Mesendoderm (in vitro differentiated cells): ENCODE measurements around the gene PAH.
"Not testable (repeated sequence)": the region's sequence is repeated elsewhere in the genome, so short reads cannot be mapped to it uniquely, and the experiment has no call there.

Source experiments
- DNase-seq: peaks from one replicate; pipeline ENCODE4 v3.0.0; 2013
- H2AK5ac ChIP-seq: 2 replicates; pipeline ENCODE4 v1.6.1; 2013; ENCODE audit warnings: low read length, inconsistent platforms
- H2BK120ac ChIP-seq: 2 replicates; pipeline ENCODE4 v1.6.1; 2013; ENCODE audit warnings: low read depth, mild to moderate bottlenecking, low read length, moderate library complexity, mixed read lengths
- H2BK15ac ChIP-seq: replicated peaks from 2 replicates; pipeline ENCODE4 v1.6.1; 2013; ENCODE audit warnings: low read depth, mild to moderate bottlenecking, moderate library complexity
- H2BK5ac ChIP-seq: 2 replicates; pipeline ENCODE4 v1.6.1; 2013; ENCODE audit warnings: low read length, inconsistent platforms
- H3K18ac ChIP-seq: 2 replicates; pipeline ENCODE4 v1.6.1; 2013; ENCODE audit warnings: mild to moderate bottlenecking, low read length, mixed read lengths
- H3K23ac ChIP-seq: one replicate; pipeline ENCODE4 v1.6.1; 2013; ENCODE audit warnings: low read length
- H3K27ac ChIP-seq: 2 replicates; pipeline ENCODE4 v1.5.1; 2013; ENCODE audit warnings: low read depth, mild to moderate bottlenecking, inconsistent platforms, low read length, moderate library complexity
- H3K27me3 ChIP-seq: 2 replicates; pipeline ENCODE4 v1.6.1; 2013; ENCODE audit warnings: low read length, control low read depth, mild to moderate bottlenecking, inconsistent platforms; ENCODE audit not compliant: insufficient read depth, poor library complexity
- H3K36me3 ChIP-seq: 2 replicates; pipeline ENCODE4 v1.6.1; 2013; ENCODE audit warnings: low read length, inconsistent platforms; ENCODE audit not compliant: control insufficient read depth, insufficient read depth
- H3K4ac ChIP-seq: one replicate; pipeline ENCODE4 v1.6.1; 2013; ENCODE audit warnings: low read depth, mild to moderate bottlenecking, low read length, moderate library complexity
- H3K4me1 ChIP-seq: 2 replicates; pipeline ENCODE4 v1.6.1; 2013; ENCODE audit warnings: low read depth, low read length, inconsistent platforms; ENCODE audit not compliant: control insufficient read depth
- H3K4me2 ChIP-seq: 2 replicates; pipeline ENCODE4 v1.6.1; 2013; ENCODE audit warnings: low read length
- H3K4me3 ChIP-seq: 2 replicates; pipeline ENCODE4 v1.5.1; 2013; ENCODE audit warnings: mild to moderate bottlenecking, low read length
- H3K56ac ChIP-seq: one replicate; pipeline ENCODE4 v1.6.1; 2013; ENCODE audit warnings: low read length
- H3K79me1 ChIP-seq: 2 replicates; pipeline ENCODE4 v1.6.1; 2013; ENCODE audit warnings: low read length, inconsistent platforms
- H3K79me2 ChIP-seq: 2 replicates; pipeline ENCODE4 v1.6.1; 2013; ENCODE audit warnings: mild to moderate bottlenecking, low read length; ENCODE audit not compliant: control insufficient read depth, insufficient read depth
- H3K9ac ChIP-seq: 2 replicates; pipeline ENCODE4 v1.6.1; 2013; ENCODE audit warnings: low read length, inconsistent platforms
- H4K5ac ChIP-seq: one replicate; pipeline ENCODE4 v1.6.1; 2013; ENCODE audit warnings: low read length
- H4K8ac ChIP-seq: one replicate; pipeline ENCODE4 v1.6.1; 2013; ENCODE audit warnings: low read depth, mild to moderate bottlenecking, control low read depth, low read length, moderate library complexity
- WGBS: extraction: QIAGEN DNeasy Blood & Tissue Kit; methylation state at CpG from one replicate; pipeline ENCODE4 v1.1.7; 2013; ENCODE audit warnings: low lambda C conversion rate, missing lambda C conversion rate; ENCODE audit not compliant: insufficient coverage; ENCODE audit errors: extremely low coverage; 5-methylcytosine and 5-hydroxymethylcytosine counted together

The PAH gene

GRCh38 chr12:102849722-102850447 is 67.2 kb downstream of the PAH start:
- no peaks in the 10 kb centered on the region for H3K79me1 ChIP-seq
- H2BK5ac ChIP-seq = no peak overlapping the region
- no peak overlapping the region for H3K9ac ChIP-seq
- no peaks in the 10 kb centered on the region for H3K4me1 ChIP-seq
- no peak overlapping the region for H3K4me3 ChIP-seq
- H2BK120ac ChIP-seq = no peak overlapping the region
- H3K36me3 ChIP-seq = no peaks in the 10 kb centered on the region
- H3K18ac ChIP-seq = no peak overlapping the region
- WGBS = no CpG with 5 or more reads among the region's 4 CpGs
- DNase-seq = no peak
- H3K56ac ChIP-seq = no peak overlapping the region
- H2BK15ac ChIP-seq = no peak overlapping the region
- H3K23ac ChIP-seq = no peak overlapping the region
- no peak overlapping the region for H2AK5ac ChIP-seq
- H3K27me3 ChIP-seq = no peaks in the 10 kb centered on the region
- no peak overlapping the region for H4K5ac ChIP-seq
- H4K8ac ChIP-seq = no peak overlapping the region
- H3K79me2 ChIP-seq = no peaks in the 10 kb centered on the region
- no peak overlapping the region for H3K4ac ChIP-seq
- H3K27ac ChIP-seq = no peak overlapping the region
- H3K4me2 ChIP-seq = no peak overlapping the region

GRCh38 chr12:102848832-102849231 is 68.2 kb downstream of the PAH start:
- Histone ChIP-seq H2BK120ac (no peak overlapping the region), H3K79me2 (no peaks in the 10 kb centered on the region), H3K79me1 (no peaks in the 10 kb centered on the region), H3K18ac (no peak overlapping the region), H3K27me3 (no peaks in the 10 kb centered on the region), H4K8ac (no peak overlapping the region), H3K4ac (no peak overlapping the region), H2AK5ac (no peak overlapping the region), H3K23ac (no peak overlapping the region), H2BK15ac (no peak overlapping the region), H3K36me3 (no peaks in the 10 kb centered on the region), H3K27ac (no peak overlapping the region), H3K4me1 (no peaks in the 10 kb centered on the region), H2BK5ac (no peak overlapping the region), H3K4me2 (no peak overlapping the region), H3K4me3 (no peak overlapping the region), H4K5ac (no peak overlapping the region), H3K9ac (no peak overlapping the region), H3K56ac (no peak overlapping the region)
- no CpG with 5 or more reads among the region's 3 CpGs for WGBS
- DNase-seq = peak; percentile 17

- WGBS = no CpG with 5 or more reads among the region's 2 CpGs
Measured at GRCh38 chr12:102847131-102847530, 69.9 kb downstream of the PAH start.

GRCh38 chr12:102833687-102834441 is 83.2 kb downstream of the PAH start:
- H2BK120ac ChIP-seq = no peak overlapping the region

More at GRCh38 chr12:102847131-102847530, 69.9 kb downstream of the PAH start:
- H3K9ac ChIP-seq = no peak overlapping the region
- H3K23ac ChIP-seq = no peak overlapping the region
- H3K27ac ChIP-seq = no peak overlapping the region
- H4K5ac ChIP-seq = no peak overlapping the region
- H2BK5ac ChIP-seq = no peak overlapping the region
- no peak overlapping the region for H3K4me2 ChIP-seq
- no peaks in the 10 kb centered on the region for H3K79me1 ChIP-seq
- no peak overlapping the region for H3K4ac ChIP-seq
- peak; percentile 10 for DNase-seq
- H3K56ac ChIP-seq = no peak overlapping the region
- H2BK15ac ChIP-seq = no peak overlapping the region
- no peaks in the 10 kb centered on the region for H3K4me1 ChIP-seq
- no peak overlapping the region for H2AK5ac ChIP-seq
- H4K8ac ChIP-seq = no peak overlapping the region
- H3K18ac ChIP-seq = no peak overlapping the region
- no peaks in the 10 kb centered on the region for H3K36me3 ChIP-seq
- no peaks in the 10 kb centered on the region for H3K27me3 ChIP-seq
- no peak overlapping the region for H2BK120ac ChIP-seq
- no peaks in the 10 kb centered on the region for H3K79me2 ChIP-seq
- no peak overlapping the region for H3K4me3 ChIP-seq

GRCh38 chr12:102832826-102833225 is 84.2 kb downstream of the PAH start:
- not testable (repeated sequence) for H2BK120ac ChIP-seq, DNase-seq, H3K79me1 ChIP-seq, H3K23ac ChIP-seq, H2BK5ac ChIP-seq, H3K27me3 ChIP-seq, H4K5ac ChIP-seq, H3K4me2 ChIP-seq, H2AK5ac ChIP-seq, H3K79me2 ChIP-seq, H3K4me1 ChIP-seq, H3K4ac ChIP-seq, H3K27ac ChIP-seq, H3K56ac ChIP-seq, H3K4me3 ChIP-seq, H3K18ac ChIP-seq, H3K36me3 ChIP-seq, H3K9ac ChIP-seq, H4K8ac ChIP-seq, H2BK15ac ChIP-seq
- no CpG with 5 or more reads among the region's 24 CpGs for WGBS

More at GRCh38 chr12:102833687-102834441, 83.2 kb downstream of the PAH start:
- WGBS = no CpG with 5 or more reads among the region's 10 CpGs
- Histone ChIP-seq H3K23ac (no peak overlapping the region), H4K8ac (no peak overlapping the region), H3K27ac (no peak overlapping the region), H2AK5ac (no peak overlapping the region), H3K4me3 (no peak overlapping the region), H3K27me3 (no peaks in the 10 kb centered on the region), H3K4me2 (no peak overlapping the region), H3K4ac (no peak overlapping the region), H3K4me1 (no peaks in the 10 kb centered on the region), H3K79me2 (no peaks in the 10 kb centered on the region), H3K18ac (no peak overlapping the region), H3K56ac (no peak overlapping the region), H2BK15ac (no peak overlapping the region), H4K5ac (no peak overlapping the region), H2BK5ac (no peak overlapping the region), H3K9ac (no peak overlapping the region), H3K36me3 (no peaks in the 10 kb centered on the region), H3K79me1 (no peaks in the 10 kb centered on the region)
- DNase-seq = peak; percentile 70
